GM12872 (cell line): ENCODE results near the gene DMAC1.

ENCODE experiments used
- TF ChIP-seq, protein P1 (sequence below): IDR thresholded peaks from 3 replicates; pipeline ENCODE4 v1.5.1; 2011; ENCODE audit warnings: low read depth, mild to moderate bottlenecking, low read length, moderate library complexity; ENCODE audit not compliant: insufficient read depth

Gene DMAC1, protein sequence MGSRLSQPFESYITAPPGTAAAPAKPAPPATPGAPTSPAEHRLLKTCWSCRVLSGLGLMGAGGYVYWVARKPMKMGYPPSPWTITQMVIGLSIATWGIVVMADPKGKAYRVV

DNA sequence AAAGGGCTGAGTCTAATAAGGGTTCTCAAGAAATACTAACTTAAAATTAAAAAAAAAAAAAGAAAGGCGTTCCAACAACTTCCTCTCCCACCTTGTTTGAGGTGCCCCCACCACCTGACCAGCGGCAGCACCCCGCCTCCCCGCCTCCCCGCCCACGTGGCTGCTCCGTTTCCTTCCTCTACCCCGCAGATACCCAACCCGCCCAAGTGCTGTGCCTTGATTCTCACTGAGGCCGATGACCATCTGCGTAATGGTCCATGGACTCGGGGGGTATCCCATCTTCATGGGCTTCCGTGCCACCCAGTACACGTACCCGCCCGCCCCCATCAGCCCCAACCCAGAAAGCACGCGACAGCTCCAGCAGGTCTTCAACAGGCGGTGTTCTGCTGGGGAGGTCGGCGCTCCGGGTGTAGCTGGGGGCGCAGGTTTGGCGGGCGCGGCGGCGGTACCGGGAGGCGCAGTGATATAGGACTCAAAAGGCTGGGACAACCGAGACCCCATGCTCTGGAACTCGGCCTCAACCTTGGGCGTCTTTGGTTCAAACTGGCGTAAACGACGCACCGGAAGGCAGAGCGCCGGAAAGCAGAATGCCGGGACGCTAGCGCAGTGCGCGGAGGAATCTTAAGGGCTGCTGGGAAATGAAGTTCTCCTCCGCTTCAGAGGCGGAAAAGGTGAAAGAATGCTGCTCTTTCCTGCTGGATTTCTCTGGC, at the start of gene DMAC1:
TSS of gene DMAC1 (minus strand) at position 545 of the 710 bp plus-strand sequence. CDS start at position 501, 44 bp downstream.
- TF ChIP-seq, protein P1, sequence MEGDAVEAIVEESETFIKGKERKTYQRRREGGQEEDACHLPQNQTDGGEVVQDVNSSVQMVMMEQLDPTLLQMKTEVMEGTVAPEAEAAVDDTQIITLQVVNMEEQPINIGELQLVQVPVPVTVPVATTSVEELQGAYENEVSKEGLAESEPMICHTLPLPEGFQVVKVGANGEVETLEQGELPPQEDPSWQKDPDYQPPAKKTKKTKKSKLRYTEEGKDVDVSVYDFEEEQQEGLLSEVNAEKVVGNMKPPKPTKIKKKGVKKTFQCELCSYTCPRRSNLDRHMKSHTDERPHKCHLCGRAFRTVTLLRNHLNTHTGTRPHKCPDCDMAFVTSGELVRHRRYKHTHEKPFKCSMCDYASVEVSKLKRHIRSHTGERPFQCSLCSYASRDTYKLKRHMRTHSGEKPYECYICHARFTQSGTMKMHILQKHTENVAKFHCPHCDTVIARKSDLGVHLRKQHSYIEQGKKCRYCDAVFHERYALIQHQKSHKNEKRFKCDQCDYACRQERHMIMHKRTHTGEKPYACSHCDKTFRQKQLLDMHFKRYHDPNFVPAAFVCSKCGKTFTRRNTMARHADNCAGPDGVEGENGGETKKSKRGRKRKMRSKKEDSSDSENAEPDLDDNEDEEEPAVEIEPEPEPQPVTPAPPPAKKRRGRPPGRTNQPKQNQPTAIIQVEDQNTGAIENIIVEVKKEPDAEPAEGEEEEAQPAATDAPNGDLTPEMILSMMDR: no peak

DNA sequence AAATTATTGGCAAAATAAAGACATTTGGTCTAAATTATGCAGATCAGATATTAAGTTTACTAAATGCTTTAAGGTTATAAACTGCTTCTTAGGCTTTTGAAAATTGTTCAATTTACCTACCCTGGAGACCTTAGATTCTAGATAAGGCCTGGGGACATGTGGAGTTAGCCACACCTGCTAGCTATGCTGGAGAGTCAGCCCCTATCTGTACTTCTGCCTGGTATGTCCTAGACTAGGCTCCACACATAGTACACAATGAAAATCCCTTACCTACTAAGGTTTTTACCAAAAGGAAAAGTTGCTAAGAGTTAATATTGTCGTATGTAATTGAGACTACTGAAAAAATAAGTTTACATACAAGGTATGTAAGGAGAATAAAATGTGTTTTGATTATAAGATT, 49.8 kb upstream of the DMAC1 start:
- TF ChIP-seq, protein P1: no peak

DNA sequence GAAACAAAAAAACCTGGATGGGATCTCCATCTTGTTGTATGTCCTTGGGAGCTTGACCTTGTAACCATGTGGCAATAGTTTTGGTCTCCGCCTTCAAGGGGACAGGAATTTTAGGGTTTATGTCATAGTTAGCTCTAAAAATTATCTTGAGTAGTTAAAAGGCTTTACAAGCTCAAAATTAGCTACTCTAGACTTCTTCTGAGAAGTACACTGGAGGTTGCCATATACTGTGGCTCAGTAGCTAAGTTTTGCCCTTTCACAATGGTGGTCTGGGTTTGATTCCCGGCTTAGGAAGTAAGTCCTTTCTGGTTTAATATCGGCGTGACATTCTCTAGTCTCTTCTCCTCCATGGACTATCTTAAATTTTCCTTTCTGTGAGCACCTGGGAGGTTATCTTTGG, 48.9 kb upstream of the DMAC1 start:
- TF ChIP-seq, protein P1: no peak

DNA sequence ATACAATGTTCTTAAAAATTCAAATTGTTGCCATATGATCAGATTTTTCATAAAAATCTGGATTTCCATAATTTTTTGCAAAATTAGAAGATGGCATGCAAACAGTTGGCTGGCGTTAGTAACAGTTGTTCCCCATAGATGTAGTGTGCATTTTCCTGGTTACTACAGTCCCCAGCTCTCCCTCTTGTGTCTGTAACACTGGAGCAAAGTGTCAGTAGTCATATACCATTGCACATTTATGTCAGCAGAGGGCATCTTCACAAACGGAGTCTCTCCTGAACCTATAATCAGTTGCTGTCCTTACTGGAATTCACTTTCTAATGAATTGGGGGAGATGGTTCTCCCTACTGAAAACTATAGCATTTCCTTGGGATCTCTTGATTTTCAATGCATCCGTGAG, 44.7 kb upstream of the DMAC1 start:
- TF ChIP-seq, protein P1: no peak; the same call in 2 of the 3 replicates

DNA sequence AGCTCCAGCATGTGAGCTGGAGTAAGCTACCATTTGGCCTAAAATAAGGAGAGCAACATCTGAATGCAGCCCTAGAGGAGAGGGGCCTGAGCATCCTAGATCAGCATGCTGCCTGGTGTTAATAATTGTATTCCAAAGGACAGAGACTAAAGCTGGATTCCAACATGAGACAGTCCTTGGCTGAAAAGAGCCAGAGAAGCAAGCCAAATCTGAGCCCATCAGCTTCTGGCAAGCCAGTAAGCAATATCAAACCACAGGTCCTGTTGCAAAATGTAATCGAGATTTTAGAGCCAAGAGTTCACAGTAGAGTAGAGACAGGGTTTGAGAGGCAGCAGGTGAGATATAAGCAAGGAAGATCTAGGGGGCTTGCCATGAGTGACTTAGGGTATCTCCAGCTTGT, 42.3 kb upstream of the DMAC1 start:
- TF ChIP-seq, protein P1: no peak

DNA sequence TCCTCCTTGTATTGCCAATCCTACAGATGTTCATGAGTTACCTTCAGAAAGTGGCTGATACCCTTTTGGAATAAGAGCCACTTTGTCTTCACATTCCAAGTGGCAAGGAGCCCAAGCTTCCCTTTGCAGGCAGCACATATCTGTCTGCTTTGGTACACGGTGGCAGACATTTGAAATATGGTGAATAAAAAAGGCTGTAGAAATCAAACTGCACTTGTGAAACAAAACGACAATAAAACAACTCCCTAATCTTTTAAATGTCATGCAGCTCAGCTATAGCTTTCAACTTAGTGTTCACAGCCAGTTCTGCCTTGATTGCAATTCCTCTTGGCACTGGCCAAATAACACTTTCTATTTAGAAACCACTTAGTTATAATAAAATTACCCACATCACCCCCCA, 35.0 kb upstream of the DMAC1 start:
- TF ChIP-seq, protein P1: no peak

DNA sequence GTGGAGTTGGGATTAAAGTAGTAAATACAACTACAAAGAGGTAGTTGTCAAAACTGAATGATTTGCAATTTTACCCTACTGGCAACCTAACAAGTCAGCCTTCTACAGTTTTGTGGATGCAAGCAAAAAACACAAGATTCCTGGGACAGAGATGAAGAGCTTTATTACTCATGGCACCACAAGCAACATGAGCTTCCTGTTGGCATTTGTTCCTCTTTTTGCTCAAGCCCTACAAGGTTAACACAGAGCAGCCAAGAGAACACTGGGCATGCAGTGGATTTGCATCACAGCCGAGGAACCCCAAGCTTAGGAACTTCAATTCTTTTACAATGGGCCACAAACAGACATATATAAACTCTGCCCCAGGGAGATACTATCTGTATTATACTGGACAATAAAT, 28.8 kb upstream of the DMAC1 start:
- TF ChIP-seq, protein P1: no peak
